Right atrium auricular region (tissue), 2 donors: ENCODE data around the gene PROB1. TPM values are rescaled to one million over a fixed set of nuclear protein-coding genes. Genes with fewer than 3 reads are reported as not detected.

Experiments
- DNase-seq: peaks from one replicate; pipeline ENCODE4 v3.0.0-alpha.2; 2019; ENCODE audit warnings: low spot score
- H3K27ac ChIP-seq, 2 donors: fragments of 200-600 bp; sonication (generic); 1 replicate in 1 of 2; 2 replicates in 1 of 2; pipeline ENCODE4 v1.5.1; 2016 to 2019
- H3K27me3 ChIP-seq, 2 donors: fragments of 200-600 bp; sonication (generic); one replicate each; pipeline versions ENCODE4 v1.5.1 to v1.6.0; 2017 to 2019
- H3K36me3 ChIP-seq: fragments of 200-600 bp; sonication (generic); one replicate; pipeline ENCODE4 v1.5.1; 2016
- H3K4me1 ChIP-seq, 2 donors: fragments of 200-600 bp; sonication (generic); one replicate each; pipeline versions ENCODE4 v1.5.1 to v1.6.0; 2017 to 2019
- H3K4me3 ChIP-seq, 2 donors: fragments of 200-600 bp; sonication (generic); 1 replicate in 1 of 2; 2 replicates in 1 of 2; pipeline ENCODE4 v1.5.1; 2017 to 2019; ENCODE audit warnings: mild to moderate bottlenecking in 1 of 2, moderate library complexity in 1 of 2
- H3K9me3 ChIP-seq, 2 donors: fragments of 200-600 bp; sonication (generic); one replicate each; pipeline ENCODE4 v1.5.1; 2019
- total RNA-seq, 2 donors: library from RNA; depleted of rRNA; stranded (reverse); fragments of >200 nt; gene quantifications; one replicate each; pipeline ENCODE4 v1.1.0, GENCODE V29; 2016
- TF ChIP-seq, protein P1 (sequence below), 2 donors: fragments of 200-600 bp; sonication (generic); IDR thresholded peaks; one replicate each; pipeline ENCODE4 v1.5.1; 2019; ENCODE audit warnings: antibody characterized with exemption in 2 of 2

PROB1 gene
- total RNA-seq, 2 donors from 2014 or later, result 15.8 to 28.6 TPM

DNA sequence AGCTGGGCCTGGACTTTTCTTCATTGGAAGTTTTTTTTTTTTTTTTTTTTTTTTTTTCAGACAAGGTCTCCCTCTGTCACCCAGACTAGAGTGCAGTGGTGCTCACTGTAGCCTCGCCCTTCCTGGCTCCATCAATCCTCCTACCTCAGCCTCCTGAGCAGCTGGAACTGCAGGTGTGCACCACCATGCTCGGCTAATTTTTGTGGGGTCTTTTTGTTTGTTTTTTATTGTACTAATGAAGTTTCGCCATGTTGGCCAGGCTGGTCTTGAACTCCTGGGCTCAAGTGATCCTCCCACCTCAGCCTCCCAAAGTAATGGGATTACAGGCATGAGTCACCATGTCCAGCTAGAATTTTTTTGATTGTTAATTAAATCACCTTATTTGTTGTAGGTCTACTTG is 40.8 kb upstream of the PROB1 start:
- Histone ChIP-seq H3K4me3 (no peak overlapping the region), H3K4me1 (peaks cover 0 to 13% of the 10 kb centered on the region in 2 donors), H3K9me3 (no peaks in the 10 kb centered on the region), H3K36me3 (peaks cover 28% of the 10 kb centered on the region), H3K27me3 (no peaks in the 10 kb centered on the region), H3K27ac (no peak overlapping the region)
- TF ChIP-seq, protein P1, sequence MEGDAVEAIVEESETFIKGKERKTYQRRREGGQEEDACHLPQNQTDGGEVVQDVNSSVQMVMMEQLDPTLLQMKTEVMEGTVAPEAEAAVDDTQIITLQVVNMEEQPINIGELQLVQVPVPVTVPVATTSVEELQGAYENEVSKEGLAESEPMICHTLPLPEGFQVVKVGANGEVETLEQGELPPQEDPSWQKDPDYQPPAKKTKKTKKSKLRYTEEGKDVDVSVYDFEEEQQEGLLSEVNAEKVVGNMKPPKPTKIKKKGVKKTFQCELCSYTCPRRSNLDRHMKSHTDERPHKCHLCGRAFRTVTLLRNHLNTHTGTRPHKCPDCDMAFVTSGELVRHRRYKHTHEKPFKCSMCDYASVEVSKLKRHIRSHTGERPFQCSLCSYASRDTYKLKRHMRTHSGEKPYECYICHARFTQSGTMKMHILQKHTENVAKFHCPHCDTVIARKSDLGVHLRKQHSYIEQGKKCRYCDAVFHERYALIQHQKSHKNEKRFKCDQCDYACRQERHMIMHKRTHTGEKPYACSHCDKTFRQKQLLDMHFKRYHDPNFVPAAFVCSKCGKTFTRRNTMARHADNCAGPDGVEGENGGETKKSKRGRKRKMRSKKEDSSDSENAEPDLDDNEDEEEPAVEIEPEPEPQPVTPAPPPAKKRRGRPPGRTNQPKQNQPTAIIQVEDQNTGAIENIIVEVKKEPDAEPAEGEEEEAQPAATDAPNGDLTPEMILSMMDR (IDR thresholded peaks at IDR 0.05), result no peak
- DNase-seq, result no peak

DNA sequence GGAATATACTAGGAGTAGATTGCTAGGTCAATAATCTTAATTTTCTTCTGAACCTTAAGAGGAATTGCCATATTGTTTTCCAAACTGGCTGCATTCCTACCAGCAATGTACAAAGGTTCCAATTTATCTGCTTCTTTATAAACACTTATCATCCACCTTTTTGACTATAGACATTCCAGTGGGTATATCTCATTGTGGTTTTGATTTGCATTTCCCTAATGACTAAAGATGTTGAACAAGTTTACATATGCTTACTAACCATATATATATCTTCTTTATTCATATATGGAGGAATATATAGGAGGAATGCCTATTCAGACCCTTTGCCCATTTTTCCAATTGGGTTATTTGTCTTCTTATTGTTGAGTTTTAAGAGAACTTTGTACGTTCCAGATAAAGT is 36.8 kb upstream of the PROB1 start:
- Histone ChIP-seq H3K4me3 (no peak overlapping the region), H3K27me3 (no peaks in the 10 kb centered on the region), H3K4me1 (no peaks in the 10 kb centered on the region), H3K27ac (no peak overlapping the region), H3K36me3 (peaks cover 43% of the 10 kb centered on the region), H3K9me3 (no peaks in the 10 kb centered on the region)
- TF ChIP-seq, protein P1 (IDR thresholded peaks at IDR 0.05), result no peak
- no peak for DNase-seq

DNA sequence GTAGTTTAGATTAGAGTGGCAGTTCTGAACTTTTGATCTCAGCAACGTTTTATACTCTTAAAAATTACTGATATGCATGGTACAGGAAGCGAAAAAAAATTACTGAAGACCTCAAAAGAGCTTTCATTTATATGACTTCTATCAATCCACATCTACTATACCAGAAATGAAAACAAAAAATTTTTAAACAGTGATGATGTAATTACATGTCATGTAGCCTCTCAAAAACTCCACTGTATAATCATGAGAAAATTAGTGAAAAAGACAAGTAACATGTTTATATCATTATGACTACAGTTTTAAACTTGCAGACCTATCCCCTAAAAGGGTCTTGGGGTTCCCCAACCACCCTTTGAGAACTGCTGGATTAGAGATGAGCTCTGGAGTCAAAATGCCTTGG is 35.1 kb upstream of the PROB1 start:
- TF ChIP-seq, protein P1 (IDR thresholded peaks at IDR 0.05), result no peak
- no peaks in the 10 kb centered on the region for H3K9me3 ChIP-seq
- no peak overlapping the region for H3K4me3 ChIP-seq
- no peak for DNase-seq
- H3K27me3 ChIP-seq, result no peaks in the 10 kb centered on the region
- H3K4me1 ChIP-seq, result no peaks in the 10 kb centered on the region
- no peak overlapping the region for H3K27ac ChIP-seq
- peaks cover 45% of the 10 kb centered on the region for H3K36me3 ChIP-seq

DNA sequence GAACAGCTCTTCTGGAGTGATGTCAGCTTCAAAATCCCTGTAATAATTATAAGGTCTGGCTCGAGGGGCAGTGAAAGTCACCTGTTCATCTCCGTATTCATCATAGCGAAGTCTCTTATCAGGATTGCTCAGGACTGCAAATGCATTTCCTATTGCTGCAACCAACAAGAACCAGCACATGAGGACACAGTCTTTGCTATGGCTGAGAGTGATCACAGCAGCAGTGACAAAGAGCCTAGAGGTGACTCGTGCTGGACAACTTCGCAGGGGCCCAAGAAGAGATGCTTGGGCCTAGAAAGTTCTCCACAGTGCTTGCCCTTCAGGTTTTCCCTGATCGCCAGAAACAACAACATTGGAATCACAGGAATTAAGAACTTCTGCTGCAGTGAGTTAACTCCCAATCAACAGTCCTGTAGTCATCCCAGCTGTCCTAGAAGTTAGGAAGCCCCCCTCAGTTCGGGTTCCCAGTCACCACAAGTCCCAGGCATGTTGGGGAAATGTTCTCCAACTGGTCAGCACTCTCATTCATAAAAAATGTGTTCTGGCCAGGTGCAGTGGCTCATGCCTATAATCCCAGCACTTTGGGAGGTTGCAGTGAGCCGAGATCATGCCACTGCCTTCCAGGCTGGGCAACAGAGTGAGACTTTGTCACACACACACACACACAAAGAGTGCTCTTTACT is 31.4 kb upstream of the PROB1 start:
- DNase-seq, result no peak
- TF ChIP-seq, protein P1 (IDR thresholded peaks at IDR 0.05), result no peak
- Histone ChIP-seq H3K4me1 (no peaks in the 10 kb centered on the region), H3K27ac (no peak overlapping the region), H3K9me3 (no peaks in the 10 kb centered on the region), H3K27me3 (no peaks in the 10 kb centered on the region), H3K4me3 (no peak overlapping the region), H3K36me3 (peaks cover 45% of the 10 kb centered on the region)

DNA sequence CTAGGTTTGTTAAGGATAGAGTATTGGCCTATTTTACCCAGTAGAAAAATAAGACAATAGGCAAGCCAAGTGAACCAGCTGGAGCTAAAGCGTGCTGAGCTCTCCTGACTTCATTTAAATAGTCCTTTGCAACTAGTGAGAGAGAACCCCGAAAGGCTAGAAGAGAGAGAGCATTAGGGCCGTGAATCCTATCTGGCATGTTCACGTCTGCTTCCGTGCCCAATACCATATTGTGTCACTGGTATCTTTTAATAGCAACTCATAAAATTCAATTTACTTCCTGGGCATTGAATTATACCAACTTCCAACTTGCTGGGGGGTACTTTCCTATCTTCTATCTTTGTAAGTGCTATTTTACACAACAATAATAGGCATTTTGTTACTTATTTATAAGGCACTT is 30.6 kb upstream of the PROB1 start:
- no peak for DNase-seq
- Histone ChIP-seq H3K36me3 (peaks cover 45% of the 10 kb centered on the region), H3K27me3 (no peaks in the 10 kb centered on the region), H3K4me3 (no peak overlapping the region), H3K27ac (no peak overlapping the region), H3K9me3 (no peaks in the 10 kb centered on the region), H3K4me1 (no peaks in the 10 kb centered on the region)
- TF ChIP-seq, protein P1 (IDR thresholded peaks at IDR 0.05), result no peak
